WTC11 (cell line): Measurements from ENCODE around the gene NECAB3.
A peak's percentile ranks its signal among the peaks of the same experiment; 100 is the strongest.

Experiments used
- CBFB ChIP-seq: sonication (generic); formaldehyde crosslinking; IDR thresholded peaks from 2 replicates; pipeline ENCODE4 v1.8.1; 2022; ENCODE audit warnings: mild to moderate bottlenecking, low read depth, missing genetic modification reagents
- ELF4 ChIP-seq: sonication (generic); formaldehyde crosslinking; IDR thresholded peaks from 2 replicates; pipeline ENCODE4 v1.8.1; 2022; ENCODE audit warnings: low read depth, mild to moderate bottlenecking, moderate library complexity, missing genetic modification reagents
- EMX1 ChIP-seq: fragments of 250-450 bp; sonication (Bioruptor Pico); IDR thresholded peaks from 2 replicates; pipeline ENCODE4 v1.8.0; 2021; ENCODE audit warnings: mild to moderate bottlenecking
- FOXP1 ChIP-seq: sonication (generic); formaldehyde crosslinking; IDR thresholded peaks from 2 replicates; pipeline ENCODE4 v1.8.0; 2022; ENCODE audit warnings: missing genetic modification reagents, mild to moderate bottlenecking, moderate library complexity, borderline replicate concordance
- NFYB ChIP-seq: sonication (generic); formaldehyde crosslinking; conservative IDR thresholded peaks from 2 replicates; pipeline ENCODE4 v1.8.0; 2022; ENCODE audit warnings: low read depth, missing genetic modification reagents
- SP1 ChIP-seq: sonication (generic); formaldehyde crosslinking; conservative IDR thresholded peaks from 2 replicates; pipeline ENCODE4 v1.8.1; 2022; ENCODE audit warnings: missing genetic modification reagents
- TF ChIP-seq, protein P1 (sequence below): fragments of 200-600 bp; IDR thresholded peaks from 2 replicates; pipeline ENCODE4 v1.8.0; 2022; ENCODE audit warnings: antibody characterized with exemption
- TF ChIP-seq, protein P2 (sequence below): sonication (generic); formaldehyde crosslinking; IDR thresholded peaks from 2 replicates; pipeline ENCODE4 v1.8.0; 2023; ENCODE audit warnings: mild to moderate bottlenecking, missing genetic modification reagents
- TF ChIP-seq, protein P3 (sequence below): fragments of 250-450 bp; sonication (Bioruptor Pico); IDR thresholded peaks from 2 replicates; pipeline ENCODE4 v1.9.0; 2021; ENCODE audit warnings: moderate library complexity, mild to moderate bottlenecking, inconsistent platforms, borderline replicate concordance
- TF ChIP-seq, protein P4 (sequence below): sonication (generic); formaldehyde crosslinking; IDR thresholded peaks from 2 replicates; pipeline ENCODE4 v1.8.0; 2022; ENCODE audit warnings: mild to moderate bottlenecking, missing genetic modification reagents
- TF ChIP-seq, protein P5 (sequence below): sonication (generic); formaldehyde crosslinking; IDR thresholded peaks from 2 replicates; pipeline ENCODE4 v1.8.1; 2023; ENCODE audit warnings: mild to moderate bottlenecking, missing genetic modification reagents, moderate library complexity
- TF ChIP-seq, protein P6 (sequence below): sonication (generic); formaldehyde crosslinking; IDR thresholded peaks from 2 replicates; pipeline ENCODE4 v1.8.0; 2022; ENCODE audit warnings: mild to moderate bottlenecking, missing genetic modification reagents

DNA sequence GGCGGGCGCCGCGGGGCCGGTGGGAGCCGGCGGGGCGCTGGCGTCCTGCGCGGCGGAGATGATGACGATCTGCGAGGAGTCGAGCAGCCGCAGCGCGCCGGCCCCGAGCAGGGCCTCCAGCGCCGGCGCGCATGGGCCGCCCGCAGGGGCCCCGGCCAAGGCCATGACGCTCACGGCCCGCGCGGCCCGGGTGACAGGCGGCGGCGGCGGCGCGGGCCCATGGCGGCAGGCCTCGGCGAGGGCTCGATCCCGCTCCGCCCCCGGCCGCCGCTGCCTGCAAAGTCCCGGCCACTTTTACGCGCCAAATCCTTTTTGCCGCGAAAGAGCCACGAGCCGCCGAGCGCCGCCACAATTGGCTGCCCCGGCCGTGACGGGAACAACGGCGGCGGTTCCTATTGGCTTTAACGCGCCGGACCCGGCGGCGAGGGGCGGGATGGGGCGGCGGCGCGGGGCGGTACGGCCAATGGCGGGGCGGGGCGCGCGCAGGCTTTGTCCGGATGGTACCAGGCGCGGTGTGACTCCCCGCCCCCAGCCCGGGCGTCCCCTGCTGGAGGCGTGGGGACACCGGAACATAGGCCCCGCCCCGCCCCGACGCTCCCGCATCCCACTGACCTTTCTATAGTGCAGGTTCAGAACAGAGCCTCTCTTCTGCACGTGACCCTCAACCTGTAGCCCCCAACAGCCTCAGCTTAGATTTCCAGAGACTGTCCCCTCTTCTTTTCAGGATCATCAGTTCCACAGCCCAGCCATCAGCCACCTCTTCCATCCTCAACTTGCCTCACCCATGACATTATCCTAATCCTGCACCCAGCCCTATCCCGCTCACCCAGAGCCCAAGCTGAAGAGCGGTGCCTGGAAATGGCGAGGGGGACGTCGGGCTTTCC, 12.1 kb upstream of the NECAB3 start, which contains the start of gene E2F1:
- no peak for TF ChIP-seq CBFB (CRISPR knock-in tag)
- TF ChIP-seq, protein P1, sequence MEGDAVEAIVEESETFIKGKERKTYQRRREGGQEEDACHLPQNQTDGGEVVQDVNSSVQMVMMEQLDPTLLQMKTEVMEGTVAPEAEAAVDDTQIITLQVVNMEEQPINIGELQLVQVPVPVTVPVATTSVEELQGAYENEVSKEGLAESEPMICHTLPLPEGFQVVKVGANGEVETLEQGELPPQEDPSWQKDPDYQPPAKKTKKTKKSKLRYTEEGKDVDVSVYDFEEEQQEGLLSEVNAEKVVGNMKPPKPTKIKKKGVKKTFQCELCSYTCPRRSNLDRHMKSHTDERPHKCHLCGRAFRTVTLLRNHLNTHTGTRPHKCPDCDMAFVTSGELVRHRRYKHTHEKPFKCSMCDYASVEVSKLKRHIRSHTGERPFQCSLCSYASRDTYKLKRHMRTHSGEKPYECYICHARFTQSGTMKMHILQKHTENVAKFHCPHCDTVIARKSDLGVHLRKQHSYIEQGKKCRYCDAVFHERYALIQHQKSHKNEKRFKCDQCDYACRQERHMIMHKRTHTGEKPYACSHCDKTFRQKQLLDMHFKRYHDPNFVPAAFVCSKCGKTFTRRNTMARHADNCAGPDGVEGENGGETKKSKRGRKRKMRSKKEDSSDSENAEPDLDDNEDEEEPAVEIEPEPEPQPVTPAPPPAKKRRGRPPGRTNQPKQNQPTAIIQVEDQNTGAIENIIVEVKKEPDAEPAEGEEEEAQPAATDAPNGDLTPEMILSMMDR: no peak
- TF ChIP-seq, protein P2, sequence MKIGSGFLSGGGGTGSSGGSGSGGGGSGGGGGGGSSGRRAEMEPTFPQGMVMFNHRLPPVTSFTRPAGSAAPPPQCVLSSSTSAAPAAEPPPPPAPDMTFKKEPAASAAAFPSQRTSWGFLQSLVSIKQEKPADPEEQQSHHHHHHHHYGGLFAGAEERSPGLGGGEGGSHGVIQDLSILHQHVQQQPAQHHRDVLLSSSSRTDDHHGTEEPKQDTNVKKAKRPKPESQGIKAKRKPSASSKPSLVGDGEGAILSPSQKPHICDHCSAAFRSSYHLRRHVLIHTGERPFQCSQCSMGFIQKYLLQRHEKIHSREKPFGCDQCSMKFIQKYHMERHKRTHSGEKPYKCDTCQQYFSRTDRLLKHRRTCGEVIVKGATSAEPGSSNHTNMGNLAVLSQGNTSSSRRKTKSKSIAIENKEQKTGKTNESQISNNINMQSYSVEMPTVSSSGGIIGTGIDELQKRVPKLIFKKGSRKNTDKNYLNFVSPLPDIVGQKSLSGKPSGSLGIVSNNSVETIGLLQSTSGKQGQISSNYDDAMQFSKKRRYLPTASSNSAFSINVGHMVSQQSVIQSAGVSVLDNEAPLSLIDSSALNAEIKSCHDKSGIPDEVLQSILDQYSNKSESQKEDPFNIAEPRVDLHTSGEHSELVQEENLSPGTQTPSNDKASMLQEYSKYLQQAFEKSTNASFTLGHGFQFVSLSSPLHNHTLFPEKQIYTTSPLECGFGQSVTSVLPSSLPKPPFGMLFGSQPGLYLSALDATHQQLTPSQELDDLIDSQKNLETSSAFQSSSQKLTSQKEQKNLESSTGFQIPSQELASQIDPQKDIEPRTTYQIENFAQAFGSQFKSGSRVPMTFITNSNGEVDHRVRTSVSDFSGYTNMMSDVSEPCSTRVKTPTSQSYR (CRISPR knock-in tag): no peak
- 0 out of 2 replicates have a peak, but pooled peaks have one; percentile 55 for TF ChIP-seq FOXP1 (CRISPR knock-in tag)
- peak; percentile 83 for TF ChIP-seq NFYB (CRISPR knock-in tag)
- TF ChIP-seq, protein P3, sequence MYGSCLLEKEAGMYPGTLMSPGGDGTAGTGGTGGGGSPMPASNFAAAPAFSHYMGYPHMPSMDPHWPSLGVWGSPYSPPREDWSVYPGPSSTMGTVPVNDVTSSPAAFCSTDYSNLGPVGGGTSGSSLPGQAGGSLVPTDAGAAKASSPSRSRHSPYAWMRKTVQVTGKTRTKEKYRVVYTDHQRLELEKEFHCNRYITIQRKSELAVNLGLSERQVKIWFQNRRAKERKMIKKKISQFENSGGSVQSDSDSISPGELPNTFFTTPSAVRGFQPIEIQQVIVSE: no peak
- TF ChIP-seq, protein P4, sequence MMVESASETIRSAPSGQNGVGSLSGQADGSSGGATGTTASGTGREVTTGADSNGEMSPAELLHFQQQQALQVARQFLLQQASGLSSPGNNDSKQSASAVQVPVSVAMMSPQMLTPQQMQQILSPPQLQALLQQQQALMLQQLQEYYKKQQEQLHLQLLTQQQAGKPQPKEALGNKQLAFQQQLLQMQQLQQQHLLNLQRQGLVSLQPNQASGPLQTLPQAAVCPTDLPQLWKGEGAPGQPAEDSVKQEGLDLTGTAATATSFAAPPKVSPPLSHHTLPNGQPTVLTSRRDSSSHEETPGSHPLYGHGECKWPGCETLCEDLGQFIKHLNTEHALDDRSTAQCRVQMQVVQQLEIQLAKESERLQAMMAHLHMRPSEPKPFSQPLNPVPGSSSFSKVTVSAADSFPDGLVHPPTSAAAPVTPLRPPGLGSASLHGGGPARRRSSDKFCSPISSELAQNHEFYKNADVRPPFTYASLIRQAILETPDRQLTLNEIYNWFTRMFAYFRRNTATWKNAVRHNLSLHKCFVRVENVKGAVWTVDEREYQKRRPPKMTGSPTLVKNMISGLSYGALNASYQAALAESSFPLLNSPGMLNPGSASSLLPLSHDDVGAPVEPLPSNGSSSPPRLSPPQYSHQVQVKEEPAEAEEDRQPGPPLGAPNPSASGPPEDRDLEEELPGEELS (CRISPR knock-in tag): 0 out of 2 replicates have a peak, but pooled peaks have one; percentile 43
- peak; percentile 88 for TF ChIP-seq SP1
- TF ChIP-seq ELF4 (CRISPR knock-in tag): no peak
- TF ChIP-seq, protein P5, sequence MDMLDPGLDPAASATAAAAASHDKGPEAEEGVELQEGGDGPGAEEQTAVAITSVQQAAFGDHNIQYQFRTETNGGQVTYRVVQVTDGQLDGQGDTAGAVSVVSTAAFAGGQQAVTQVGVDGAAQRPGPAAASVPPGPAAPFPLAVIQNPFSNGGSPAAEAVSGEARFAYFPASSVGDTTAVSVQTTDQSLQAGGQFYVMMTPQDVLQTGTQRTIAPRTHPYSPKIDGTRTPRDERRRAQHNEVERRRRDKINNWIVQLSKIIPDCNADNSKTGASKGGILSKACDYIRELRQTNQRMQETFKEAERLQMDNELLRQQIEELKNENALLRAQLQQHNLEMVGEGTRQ (CRISPR knock-in tag): peak; percentile 81
- TF ChIP-seq, protein P6, sequence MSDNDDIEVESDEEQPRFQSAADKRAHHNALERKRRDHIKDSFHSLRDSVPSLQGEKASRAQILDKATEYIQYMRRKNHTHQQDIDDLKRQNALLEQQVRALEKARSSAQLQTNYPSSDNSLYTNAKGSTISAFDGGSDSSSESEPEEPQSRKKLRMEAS (CRISPR knock-in tag): peak; percentile 87
- TF ChIP-seq EMX1 (CRISPR knock-in tag): no peak
